SK-N-SH treated with all-trans-retinoic acid at 6 μM for 48 hours (cell line): ENCODE measurements around the gene ITLN1.
"Not testable (repeated sequence)": the region's sequence is repeated elsewhere in the genome, so short reads cannot be mapped to it uniquely, and the experiment has no call there.

Source experiments
- ARNTL ChIP-seq: fragments of 450-650 bp; formaldehyde crosslinking; IDR thresholded peaks from 2 replicates; pipeline ENCODE4 v1.5.0; 2020; ENCODE audit warnings: low read depth, mild to moderate bottlenecking, moderate library complexity, borderline replicate concordance
- ESRRG ChIP-seq: fragments of 250-450 bp; sonication (Bioruptor Pico); IDR thresholded peaks from 2 replicates; pipeline ENCODE4 v1.6.1; 2021; ENCODE audit warnings: mild to moderate bottlenecking
- GLIS3 ChIP-seq: fragments of 250-450 bp; sonication (Bioruptor Pico); IDR thresholded peaks from 2 replicates; pipeline ENCODE4 v1.5.0; 2020; ENCODE audit warnings: mild to moderate bottlenecking, moderate library complexity
- ISL1 ChIP-seq: fragments of 250-450 bp; sonication (Bioruptor Pico); IDR thresholded peaks from 2 replicates; pipeline ENCODE4 v2.1.2; 2022; ENCODE audit warnings: mild to moderate bottlenecking, moderate library complexity
- OSR1 ChIP-seq: fragments of 250-450 bp; sonication (Bioruptor Pico); IDR thresholded peaks from 2 replicates; pipeline ENCODE4 v1.8.0; 2022; ENCODE audit warnings: moderate library complexity, mild to moderate bottlenecking, inconsistent platforms
- RARB ChIP-seq: fragments of 250-450 bp; sonication (Bioruptor Pico); IDR thresholded peaks from 2 replicates; pipeline ENCODE4 v1.8.0; 2021; ENCODE audit warnings: mild to moderate bottlenecking, moderate library complexity
- TCF4 ChIP-seq: fragments of 250-450 bp; sonication (Bioruptor Pico); IDR thresholded peaks from 2 replicates; pipeline ENCODE4 v1.8.0; 2021; ENCODE audit warnings: mild to moderate bottlenecking, moderate library complexity, borderline replicate concordance
- ZFP3 ChIP-seq: fragments of 250-450 bp; sonication (Bioruptor Pico); IDR thresholded peaks from 2 replicates; pipeline ENCODE4 v1.5.0; 2020; ENCODE audit warnings: mild to moderate bottlenecking, moderate library complexity
- ZFP30 ChIP-seq: fragments of 450-650 bp; formaldehyde crosslinking; IDR thresholded peaks from 2 replicates; pipeline ENCODE4 v1.5.0; 2022; ENCODE audit warnings: mild to moderate bottlenecking, moderate library complexity
- ZNF70 ChIP-seq: fragments of 450-650 bp; formaldehyde crosslinking; IDR thresholded peaks from 2 replicates; pipeline ENCODE4 v1.5.0; 2020; ENCODE audit warnings: mild to moderate bottlenecking, moderate library complexity
- TF ChIP-seq, protein P1 (sequence below): fragments of 250-450 bp; sonication (Bioruptor Pico); IDR thresholded peaks from 2 replicates; pipeline ENCODE4 v1.5.1; 2020; ENCODE audit warnings: low read depth, mild to moderate bottlenecking, moderate library complexity
- TF ChIP-seq, protein P2 (sequence below): fragments of 250-450 bp; sonication (Bioruptor Pico); IDR thresholded peaks from 2 replicates; pipeline ENCODE4 v1.5.0; 2020; ENCODE audit warnings: mild to moderate bottlenecking, moderate library complexity

DNA sequence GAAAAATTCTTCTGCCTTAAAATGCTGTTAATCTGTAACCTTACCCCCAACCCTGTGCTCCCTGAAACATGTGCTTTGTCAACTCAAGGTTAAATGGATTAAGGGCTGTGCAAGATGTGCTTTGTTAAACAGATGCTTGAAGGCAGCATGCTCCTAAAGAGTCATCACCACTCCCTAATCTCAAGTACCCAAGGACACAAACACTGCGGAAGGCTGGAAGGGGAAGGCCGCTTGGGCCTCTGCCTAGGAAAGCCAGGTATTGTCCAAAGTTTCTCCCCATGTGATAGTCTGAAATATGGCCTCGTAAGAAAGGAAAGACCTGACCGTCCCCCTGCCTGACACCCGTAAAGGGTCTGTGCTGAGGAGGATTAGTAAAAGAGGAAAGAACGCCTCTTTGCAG is 28.2 kb upstream of the ITLN1 start:
- not testable (repeated sequence) for TF ChIP-seq ZNF70; GLIS3 (CRISPR knock-in tag); ESRRG (CRISPR knock-in tag); ARNTL; TCF4 (CRISPR knock-in tag); ZFP30 (CRISPR knock-in tag); ZFP3 (CRISPR knock-in tag); OSR1 (CRISPR knock-in tag); ISL1 (CRISPR knock-in tag); RARB (CRISPR knock-in tag)
- TF ChIP-seq, protein P1, sequence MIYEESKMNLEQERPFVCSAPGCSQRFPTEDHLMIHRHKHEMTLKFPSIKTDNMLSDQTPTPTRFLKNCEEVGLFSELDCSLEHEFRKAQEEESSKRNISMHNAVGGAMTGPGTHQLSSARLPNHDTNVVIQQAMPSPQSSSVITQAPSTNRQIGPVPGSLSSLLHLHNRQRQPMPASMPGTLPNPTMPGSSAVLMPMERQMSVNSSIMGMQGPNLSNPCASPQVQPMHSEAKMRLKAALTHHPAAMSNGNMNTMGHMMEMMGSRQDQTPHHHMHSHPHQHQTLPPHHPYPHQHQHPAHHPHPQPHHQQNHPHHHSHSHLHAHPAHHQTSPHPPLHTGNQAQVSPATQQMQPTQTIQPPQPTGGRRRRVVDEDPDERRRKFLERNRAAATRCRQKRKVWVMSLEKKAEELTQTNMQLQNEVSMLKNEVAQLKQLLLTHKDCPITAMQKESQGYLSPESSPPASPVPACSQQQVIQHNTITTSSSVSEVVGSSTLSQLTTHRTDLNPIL, result not testable (repeated sequence)
- TF ChIP-seq, protein P2, sequence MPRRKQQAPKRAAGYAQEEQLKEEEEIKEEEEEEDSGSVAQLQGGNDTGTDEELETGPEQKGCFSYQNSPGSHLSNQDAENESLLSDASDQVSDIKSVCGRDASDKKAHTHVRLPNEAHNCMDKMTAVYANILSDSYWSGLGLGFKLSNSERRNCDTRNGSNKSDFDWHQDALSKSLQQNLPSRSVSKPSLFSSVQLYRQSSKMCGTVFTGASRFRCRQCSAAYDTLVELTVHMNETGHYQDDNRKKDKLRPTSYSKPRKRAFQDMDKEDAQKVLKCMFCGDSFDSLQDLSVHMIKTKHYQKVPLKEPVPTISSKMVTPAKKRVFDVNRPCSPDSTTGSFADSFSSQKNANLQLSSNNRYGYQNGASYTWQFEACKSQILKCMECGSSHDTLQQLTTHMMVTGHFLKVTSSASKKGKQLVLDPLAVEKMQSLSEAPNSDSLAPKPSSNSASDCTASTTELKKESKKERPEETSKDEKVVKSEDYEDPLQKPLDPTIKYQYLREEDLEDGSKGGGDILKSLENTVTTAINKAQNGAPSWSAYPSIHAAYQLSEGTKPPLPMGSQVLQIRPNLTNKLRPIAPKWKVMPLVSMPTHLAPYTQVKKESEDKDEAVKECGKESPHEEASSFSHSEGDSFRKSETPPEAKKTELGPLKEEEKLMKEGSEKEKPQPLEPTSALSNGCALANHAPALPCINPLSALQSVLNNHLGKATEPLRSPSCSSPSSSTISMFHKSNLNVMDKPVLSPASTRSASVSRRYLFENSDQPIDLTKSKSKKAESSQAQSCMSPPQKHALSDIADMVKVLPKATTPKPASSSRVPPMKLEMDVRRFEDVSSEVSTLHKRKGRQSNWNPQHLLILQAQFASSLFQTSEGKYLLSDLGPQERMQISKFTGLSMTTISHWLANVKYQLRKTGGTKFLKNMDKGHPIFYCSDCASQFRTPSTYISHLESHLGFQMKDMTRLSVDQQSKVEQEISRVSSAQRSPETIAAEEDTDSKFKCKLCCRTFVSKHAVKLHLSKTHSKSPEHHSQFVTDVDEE (CRISPR knock-in tag), result not testable (repeated sequence)
